DND-41 (cell line): Measurements from ENCODE around the gene NEDD4L.

Experiments
- ATAC-seq: fragments of 200-7000 bp; cut with Tn5 transposase; 3 replicates; pipeline ENCODE4 v1.9.1; 2021; ENCODE audit warnings: low read depth; ENCODE audit not compliant: insufficient read depth
- DNase-seq: peaks from one replicate; pipeline ENCODE4 v3.0.0-alpha.2; 2020
- H2AFZ ChIP-seq: 2 replicates; pipeline ENCODE4 v1.6.0; 2012; ENCODE audit warnings: low read depth, low read length
- H3K27ac ChIP-seq: 2 replicates; pipeline ENCODE4 v1.5.1; 2012; ENCODE audit warnings: low read length, inconsistent platforms
- H3K27me3 ChIP-seq: fragments of 200-600 bp; sonication (generic); 2 replicates; pipeline ENCODE4 v1.6.0; 2012; ENCODE audit warnings: low read length, mild to moderate bottlenecking, inconsistent platforms; ENCODE audit not compliant: insufficient read depth, poor library complexity
- H3K36me3 ChIP-seq: 2 replicates; pipeline ENCODE4 v1.5.1; 2012; ENCODE audit warnings: low read length, inconsistent platforms; ENCODE audit not compliant: insufficient read depth
- H3K4me1 ChIP-seq: 2 replicates; pipeline ENCODE4 v1.5.1; 2012; ENCODE audit warnings: mild to moderate bottlenecking, low read length; ENCODE audit not compliant: insufficient read depth
- H3K4me2 ChIP-seq: 2 replicates; pipeline ENCODE4 v1.6.0; 2012; ENCODE audit warnings: mild to moderate bottlenecking, moderate library complexity, low read length, inconsistent platforms; ENCODE audit not compliant: insufficient read depth
- H3K4me3 ChIP-seq, 2 experiments: fragments of 200-600 bp in 1 of 2; shearing (Covaris generic) in 1 of 2; 2 replicates each; pipeline ENCODE4 v1.5.1; 2012 to 2016; ENCODE audit warnings: inconsistent platforms in 2 of 2, low read length in 2 of 2, mild to moderate bottlenecking in 2 of 2, low read depth in 1 of 2, moderate library complexity in 1 of 2
- H3K79me2 ChIP-seq: 2 replicates; pipeline ENCODE4 v1.6.0; 2012; ENCODE audit warnings: low read length, inconsistent platforms; ENCODE audit not compliant: insufficient read depth
- H3K9ac ChIP-seq: 2 replicates; pipeline ENCODE4 v1.6.0; 2012; ENCODE audit warnings: low read depth, mild to moderate bottlenecking, inconsistent platforms, low read length, moderate library complexity
- H3K9me3 ChIP-seq: 2 replicates; pipeline ENCODE4 v1.5.1; 2012; ENCODE audit warnings: low read length, moderate library complexity, mild to moderate bottlenecking, inconsistent platforms; ENCODE audit not compliant: insufficient read depth, severe bottlenecking
- H4K20me1 ChIP-seq: 2 replicates; pipeline ENCODE4 v1.6.0; 2012; ENCODE audit warnings: low read length; ENCODE audit not compliant: insufficient read depth
- EZH2 ChIP-seq: IDR thresholded peaks from 3 replicates; pipeline ENCODE4 v1.6.1; 2012; ENCODE audit warnings: borderline replicate concordance, low read depth, mild to moderate bottlenecking, moderate library complexity, low read length, inconsistent platforms; ENCODE audit not compliant: severe bottlenecking
- TF ChIP-seq, protein P1 (sequence below): IDR thresholded peaks from 2 replicates; pipeline ENCODE4 v1.5.1; 2012; ENCODE audit warnings: borderline replicate concordance, low read length, moderate library complexity, mild to moderate bottlenecking; ENCODE audit not compliant: poor library complexity, severe bottlenecking; ENCODE audit errors: extremely low read depth

NEDD4L gene

GRCh38 chr18:58419587-58420199 is 375.7 kb downstream of the NEDD4L start:
- DNase-seq (no peak), ATAC-seq (no peak)
- Histone ChIP-seq H3K27me3 (no peaks in the 10 kb centered on the region), H4K20me1 (no peaks in the 10 kb centered on the region), H3K27ac (no peak overlapping the region), H3K36me3 (no peaks in the 10 kb centered on the region), H3K79me2 (no peaks in the 10 kb centered on the region), H3K9ac (no peak overlapping the region), H2AFZ (no peak overlapping the region), H3K9me3 (peaks cover 5% of the 10 kb centered on the region), H3K4me1 (no peaks in the 10 kb centered on the region), H3K4me2 (no peak overlapping the region), H3K4me3 (no peak overlapping the region)
- TF ChIP-seq, protein P1, sequence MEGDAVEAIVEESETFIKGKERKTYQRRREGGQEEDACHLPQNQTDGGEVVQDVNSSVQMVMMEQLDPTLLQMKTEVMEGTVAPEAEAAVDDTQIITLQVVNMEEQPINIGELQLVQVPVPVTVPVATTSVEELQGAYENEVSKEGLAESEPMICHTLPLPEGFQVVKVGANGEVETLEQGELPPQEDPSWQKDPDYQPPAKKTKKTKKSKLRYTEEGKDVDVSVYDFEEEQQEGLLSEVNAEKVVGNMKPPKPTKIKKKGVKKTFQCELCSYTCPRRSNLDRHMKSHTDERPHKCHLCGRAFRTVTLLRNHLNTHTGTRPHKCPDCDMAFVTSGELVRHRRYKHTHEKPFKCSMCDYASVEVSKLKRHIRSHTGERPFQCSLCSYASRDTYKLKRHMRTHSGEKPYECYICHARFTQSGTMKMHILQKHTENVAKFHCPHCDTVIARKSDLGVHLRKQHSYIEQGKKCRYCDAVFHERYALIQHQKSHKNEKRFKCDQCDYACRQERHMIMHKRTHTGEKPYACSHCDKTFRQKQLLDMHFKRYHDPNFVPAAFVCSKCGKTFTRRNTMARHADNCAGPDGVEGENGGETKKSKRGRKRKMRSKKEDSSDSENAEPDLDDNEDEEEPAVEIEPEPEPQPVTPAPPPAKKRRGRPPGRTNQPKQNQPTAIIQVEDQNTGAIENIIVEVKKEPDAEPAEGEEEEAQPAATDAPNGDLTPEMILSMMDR = no peak

- no peaks in the 10 kb centered on the region for H3K36me3 ChIP-seq
- ATAC-seq = no peak
- DNase-seq = no peak
- no peak overlapping the region for H3K4me2 ChIP-seq
- H2AFZ ChIP-seq = no peak overlapping the region
- H3K79me2 ChIP-seq = no peaks in the 10 kb centered on the region
- TF ChIP-seq EZH2 = no peak
- TF ChIP-seq, protein P1 = no peak
- H3K9ac ChIP-seq = no peak overlapping the region
- H3K27ac ChIP-seq = no peak overlapping the region
- no peaks in the 10 kb centered on the region for H3K4me1 ChIP-seq
- H4K20me1 ChIP-seq = no peaks in the 10 kb centered on the region
- H3K9me3 ChIP-seq = no peaks in the 10 kb centered on the region
- no peak overlapping the region for H3K4me3 ChIP-seq
- H3K27me3 ChIP-seq = peaks cover 5% of the 10 kb centered on the region
Observed at GRCh38 chr18:58426611-58427010, 382.6 kb downstream of the NEDD4L start.

DNA sequence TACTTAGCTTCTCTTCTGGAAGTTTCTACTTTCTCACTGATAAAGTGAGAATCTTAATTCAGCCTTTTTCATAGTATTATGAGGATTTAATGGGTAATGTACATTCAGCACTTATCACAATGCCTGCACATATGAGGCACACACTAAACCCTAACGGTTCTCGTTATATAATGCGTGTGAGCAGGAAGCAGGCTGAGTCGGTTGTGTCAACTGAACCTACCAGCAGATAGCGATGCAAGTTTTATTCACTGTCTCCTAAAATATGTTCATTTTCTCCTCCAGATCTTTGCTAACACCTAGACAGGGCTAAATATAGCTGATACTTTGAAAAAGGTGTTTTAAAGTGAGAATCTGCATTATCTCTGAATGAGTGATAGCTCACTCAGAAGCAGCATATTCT is 383.3 kb downstream of the NEDD4L start:
- DNase-seq (no peak), ATAC-seq (no peak)
- H3K27me3 ChIP-seq = peaks cover 5% of the 10 kb centered on the region
- no peaks in the 10 kb centered on the region for H3K9me3 ChIP-seq
- H3K27ac ChIP-seq = no peak overlapping the region
- H4K20me1 ChIP-seq = no peaks in the 10 kb centered on the region
- no peak overlapping the region for H3K9ac ChIP-seq
- H3K4me1 ChIP-seq = no peaks in the 10 kb centered on the region
- no peak overlapping the region for H3K4me2 ChIP-seq
- no peaks in the 10 kb centered on the region for H3K79me2 ChIP-seq
- no peaks in the 10 kb centered on the region for H3K36me3 ChIP-seq
- no peak overlapping the region for H3K4me3 ChIP-seq
- TF ChIP-seq EZH2 = no peak
- TF ChIP-seq, protein P1 = no peak
- H2AFZ ChIP-seq = no peak overlapping the region

DNA sequence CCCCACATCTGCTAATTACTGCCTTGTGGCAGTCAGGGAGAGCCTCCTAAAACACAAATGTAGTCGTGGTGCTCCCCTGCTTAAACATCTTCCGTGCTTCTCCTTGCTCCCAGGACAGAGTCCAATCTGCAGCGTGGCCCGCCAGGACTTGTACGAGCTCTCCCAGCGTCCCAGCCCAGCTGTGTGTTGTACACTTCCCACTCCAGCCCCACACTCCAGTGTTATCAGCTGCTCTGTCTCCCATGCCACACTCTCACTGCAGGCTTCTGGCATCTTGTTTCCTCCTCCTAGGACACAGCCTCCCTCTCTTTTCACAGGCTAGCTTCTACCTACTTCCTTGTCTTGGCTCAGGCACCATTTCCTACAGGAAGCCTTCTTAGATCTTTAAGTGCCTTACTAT is 385.4 kb downstream of the NEDD4L start:
- H4K20me1 ChIP-seq = no peaks in the 10 kb centered on the region
- no peaks in the 10 kb centered on the region for H3K4me1 ChIP-seq
- no peak overlapping the region for H3K4me2 ChIP-seq
- TF ChIP-seq, protein P1 = no peak
- no peak for TF ChIP-seq EZH2
- no peak overlapping the region for H3K4me3 ChIP-seq
- no peak for DNase-seq
- H2AFZ ChIP-seq = no peak overlapping the region
- H3K79me2 ChIP-seq = no peaks in the 10 kb centered on the region
- peaks cover 5% of the 10 kb centered on the region for H3K27me3 ChIP-seq
- no peak overlapping the region for H3K9ac ChIP-seq
- no peak overlapping the region for H3K27ac ChIP-seq
- ATAC-seq = no peak
- no peaks in the 10 kb centered on the region for H3K9me3 ChIP-seq
- H3K36me3 ChIP-seq = no peaks in the 10 kb centered on the region
